ENCODE results near the gene ARRB2.

Gene ARRB2

DNA sequence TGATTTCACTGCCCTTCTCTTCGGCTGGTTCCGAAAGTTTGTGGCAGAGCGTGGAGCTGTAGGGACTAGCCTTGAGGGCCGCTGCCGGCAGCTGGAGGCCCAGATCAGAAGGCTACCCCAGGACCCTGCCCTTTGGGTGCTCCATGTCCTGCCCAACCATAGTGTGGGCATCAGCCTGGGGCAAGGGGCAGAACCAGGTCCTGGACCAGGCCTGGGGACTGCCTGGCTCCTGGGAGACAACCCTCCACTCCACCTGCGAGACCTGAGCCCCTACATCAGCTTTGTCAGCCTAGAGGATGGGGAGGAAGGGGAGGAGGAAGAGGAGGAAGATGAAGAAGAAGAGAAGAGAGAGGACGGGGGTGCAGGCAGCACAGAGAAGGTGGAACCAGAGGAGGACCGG lies 30.2 kb downstream of the ARRB2 start:
- TF ChIP-seq CTCF (IDR thresholded peaks at IDR 0.05; ENCODE audit: low read length) (no peak), EZH2 (IDR thresholded peaks at IDR 0.05; ENCODE audit: borderline replicate concordance, low read length) (no peak)
- Histone ChIP-seq H3K36me3 (ENCODE audit: insufficient read depth, low read length) (no peaks in the 10 kb centered on the region), H3K79me2 (ENCODE audit: insufficient read depth, low read length) (no peaks in the 10 kb centered on the region), H2AFZ (ENCODE audit: low read length) (no peak overlapping the region), H3K4me1 (ENCODE audit: insufficient read depth, low read length, severe bottlenecking) (peaks cover 14% of the 10 kb centered on the region), H4K20me1 (ENCODE audit: insufficient read depth, low read length) (no peaks in the 10 kb centered on the region), H3K4me2 (ENCODE audit: low read length) (no peak overlapping the region), H3K9me2 (ENCODE audit: low read depth, low read length) (no peaks in the 10 kb centered on the region), H3K9ac (ENCODE audit: low read length) (no peak overlapping the region), H3K27me3 (ENCODE audit: insufficient read depth, low read length) (peaks cover 9% of the 10 kb centered on the region), H3K9me3 (ENCODE audit: low read length) (no peaks in the 10 kb centered on the region), H3K4me3 (ENCODE audit: low read depth, low read length, poor library complexity, severe bottlenecking) (no peak overlapping the region), H3F3A (ENCODE audit: insufficient read depth, low read length) (no peaks in the 10 kb centered on the region), H3K27ac (ENCODE audit: low read depth, low read length, poor library complexity, severe bottlenecking) (no peak overlapping the region)

DNA sequence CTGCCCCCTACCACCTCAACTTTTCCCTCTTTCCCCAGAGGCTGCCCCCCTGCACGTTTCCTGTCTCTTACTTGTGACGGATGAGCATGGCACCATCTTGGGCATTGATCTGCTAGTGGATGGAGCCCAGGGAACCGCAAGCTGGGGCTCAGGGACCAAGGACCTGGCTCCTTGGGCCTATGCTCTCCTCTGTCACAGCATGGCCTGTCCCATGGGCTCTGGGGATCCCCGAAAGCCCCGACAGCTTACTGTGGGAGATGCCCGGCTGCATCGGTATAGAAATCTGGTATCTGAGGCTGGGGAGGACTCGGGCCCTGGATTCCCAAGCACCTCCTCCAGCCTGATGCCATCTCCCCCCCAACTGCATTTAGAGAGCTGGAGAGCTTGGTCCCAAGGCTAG lies 31.1 kb downstream of the ARRB2 start:
- Histone ChIP-seq H4K20me1 (ENCODE audit: insufficient read depth, low read length) (no peaks in the 10 kb centered on the region), H3K4me2 (ENCODE audit: low read length) (no peak overlapping the region), H3K27ac (ENCODE audit: low read depth, low read length, poor library complexity, severe bottlenecking) (no peak overlapping the region), H3K9ac (ENCODE audit: low read length) (no peak overlapping the region), H2AFZ (ENCODE audit: low read length) (no peak overlapping the region), H3K79me2 (ENCODE audit: insufficient read depth, low read length) (no peaks in the 10 kb centered on the region), H3K36me3 (ENCODE audit: insufficient read depth, low read length) (no peaks in the 10 kb centered on the region), H3K9me3 (ENCODE audit: low read length) (no peaks in the 10 kb centered on the region), H3K4me3 (ENCODE audit: low read depth, low read length, poor library complexity, severe bottlenecking) (no peak overlapping the region), H3F3A (ENCODE audit: insufficient read depth, low read length) (no peaks in the 10 kb centered on the region), H3K27me3 (ENCODE audit: insufficient read depth, low read length) (peaks cover 9% of the 10 kb centered on the region), H3K4me1 (ENCODE audit: insufficient read depth, low read length, severe bottlenecking) (peaks cover 14% of the 10 kb centered on the region), H3K9me2 (ENCODE audit: low read depth, low read length) (no peaks in the 10 kb centered on the region)
- TF ChIP-seq CTCF (IDR thresholded peaks at IDR 0.05; ENCODE audit: low read length) (no peak), EZH2 (IDR thresholded peaks at IDR 0.05; ENCODE audit: borderline replicate concordance, low read length) (no peak)

GRCh38 chr17:4742133-4742532 lies 31.7 kb downstream of the ARRB2 start:
- H3K27ac ChIP-seq (ENCODE audit: low read depth, low read length, poor library complexity, severe bottlenecking), result no peak overlapping the region
- H3K79me2 ChIP-seq (ENCODE audit: insufficient read depth, low read length), result no peaks in the 10 kb centered on the region
- H3K4me3 ChIP-seq (ENCODE audit: low read depth, low read length, poor library complexity, severe bottlenecking), result no peak overlapping the region
- H3K9me2 ChIP-seq (ENCODE audit: low read depth, low read length), result no peaks in the 10 kb centered on the region
- H3F3A ChIP-seq (ENCODE audit: insufficient read depth, low read length), result no peaks in the 10 kb centered on the region
- no peak overlapping the region for H2AFZ ChIP-seq (ENCODE audit: low read length)
- H3K27me3 ChIP-seq (ENCODE audit: insufficient read depth, low read length), result peaks cover 9% of the 10 kb centered on the region
- H3K4me1 ChIP-seq (ENCODE audit: insufficient read depth, low read length, severe bottlenecking), result peaks cover 14% of the 10 kb centered on the region
- TF ChIP-seq EZH2 (IDR thresholded peaks at IDR 0.05; ENCODE audit: borderline replicate concordance, low read length) (no peak), CTCF (IDR thresholded peaks at IDR 0.05; ENCODE audit: low read length) (no peak)
- no peak overlapping the region for H3K4me2 ChIP-seq (ENCODE audit: low read length)
- H3K36me3 ChIP-seq (ENCODE audit: insufficient read depth, low read length), result no peaks in the 10 kb centered on the region
- H3K9ac ChIP-seq (ENCODE audit: low read length), result no peak overlapping the region
- H3K9me3 ChIP-seq (ENCODE audit: low read length), result no peaks in the 10 kb centered on the region
- H4K20me1 ChIP-seq (ENCODE audit: insufficient read depth, low read length), result no peaks in the 10 kb centered on the region

Measured in OCI-LY1 (cell line).